Superior temporal gyrus (tissue), 1 donor: ENCODE data around the gene ITGA3.

Source experiments
- DNase-seq: peaks from one replicate; pipeline ENCODE4 v3.0.0-alpha.2; 2016; ENCODE audit errors: extremely low spot score

Gene ITGA3

DNA sequence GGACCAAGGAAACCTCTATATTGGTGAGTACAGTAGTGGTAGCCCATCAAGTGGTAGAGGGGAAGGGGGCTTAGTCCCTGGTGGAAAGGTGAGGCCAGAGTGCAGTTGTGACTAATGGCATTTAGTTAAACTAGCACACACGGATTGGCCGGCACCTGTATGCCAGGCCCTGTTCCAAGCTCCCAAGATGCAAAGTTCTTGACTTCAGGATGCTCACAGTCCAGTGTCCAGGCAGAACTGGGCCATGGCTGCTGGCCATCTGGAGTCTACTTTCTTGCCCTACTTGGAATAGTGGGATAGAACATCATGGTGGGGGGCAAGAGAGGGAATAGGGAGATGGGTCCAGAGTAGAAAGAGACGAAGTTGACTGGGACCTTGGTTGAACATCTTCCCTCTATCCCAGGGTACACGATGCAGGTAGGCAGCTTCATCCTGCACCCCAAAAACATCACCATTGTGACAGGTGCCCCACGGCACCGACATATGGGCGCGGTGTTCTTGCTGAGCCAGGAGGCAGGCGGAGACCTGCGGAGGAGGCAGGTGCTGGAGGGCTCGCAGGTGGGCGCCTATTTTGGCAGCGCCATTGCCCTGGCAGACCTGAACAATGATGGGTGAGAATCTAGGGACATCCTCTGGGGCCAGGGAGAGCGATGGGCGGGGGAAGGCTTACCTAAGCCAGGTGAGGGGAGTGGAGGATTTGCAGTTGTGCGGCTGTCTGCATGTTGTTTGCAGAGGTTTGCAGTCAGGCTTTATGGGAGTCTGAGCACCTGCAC lies 15.2 kb downstream of the ITGA3 start:
- no peak for DNase-seq

DNA sequence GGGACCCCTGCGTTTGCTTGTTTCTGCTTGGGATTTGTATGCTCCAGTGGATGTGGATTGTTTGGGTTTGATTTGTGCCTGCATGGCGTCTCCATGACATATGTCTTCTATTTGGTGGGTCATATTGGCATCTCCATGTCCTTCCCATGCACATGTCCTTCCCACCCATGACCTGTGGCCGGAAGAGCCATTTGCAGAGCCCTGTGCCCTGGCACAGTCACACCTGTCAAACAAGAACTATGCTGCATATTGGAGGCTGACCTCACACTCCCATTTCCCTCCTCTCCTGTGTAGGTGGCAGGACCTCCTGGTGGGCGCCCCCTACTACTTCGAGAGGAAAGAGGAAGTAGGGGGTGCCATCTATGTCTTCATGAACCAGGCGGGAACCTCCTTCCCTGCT lies 15.8 kb downstream of the ITGA3 start:
- DNase-seq, result no peak

DNA sequence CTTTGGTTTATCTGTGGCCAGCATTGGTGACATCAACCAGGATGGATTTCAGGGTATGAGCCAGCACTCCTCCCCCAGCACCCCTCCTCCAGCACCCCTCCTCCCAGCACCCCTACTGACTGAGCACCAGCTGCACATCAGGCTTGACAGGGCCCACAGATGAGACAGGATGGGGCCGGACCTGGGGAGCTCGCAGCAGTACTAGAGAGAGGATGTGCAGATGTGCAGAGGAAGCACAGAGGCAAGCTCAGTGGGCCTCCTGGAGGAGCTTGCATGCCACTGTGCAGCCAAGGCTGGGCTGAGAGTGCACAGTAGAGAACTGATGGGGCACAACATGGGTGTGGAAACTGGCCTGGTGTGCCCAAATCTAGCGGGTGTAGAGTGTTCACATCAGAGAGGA lies 16.2 kb downstream of the ITGA3 start:
- DNase-seq, result no peak

DNA sequence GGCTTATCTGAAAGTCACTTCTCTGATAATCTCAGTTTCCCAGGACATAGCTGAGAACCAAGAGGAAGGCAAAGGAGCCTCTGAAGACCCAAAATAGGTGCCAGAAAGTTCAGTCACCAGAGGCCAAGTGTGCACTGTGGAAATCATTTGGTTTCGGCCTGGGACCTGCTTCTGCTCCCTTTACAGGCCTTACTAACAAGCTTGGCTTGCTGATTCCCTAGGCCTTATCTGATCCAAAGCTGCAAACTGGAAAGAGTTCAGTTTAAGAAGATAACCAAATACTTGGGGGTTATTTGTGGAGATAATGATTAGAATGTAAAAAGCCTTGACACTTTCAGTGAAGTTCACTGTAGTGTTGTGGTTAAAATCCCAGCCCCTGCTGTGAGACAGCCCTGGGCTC lies 17.0 kb downstream of the ITGA3 start:
- no peak for DNase-seq

DNA sequence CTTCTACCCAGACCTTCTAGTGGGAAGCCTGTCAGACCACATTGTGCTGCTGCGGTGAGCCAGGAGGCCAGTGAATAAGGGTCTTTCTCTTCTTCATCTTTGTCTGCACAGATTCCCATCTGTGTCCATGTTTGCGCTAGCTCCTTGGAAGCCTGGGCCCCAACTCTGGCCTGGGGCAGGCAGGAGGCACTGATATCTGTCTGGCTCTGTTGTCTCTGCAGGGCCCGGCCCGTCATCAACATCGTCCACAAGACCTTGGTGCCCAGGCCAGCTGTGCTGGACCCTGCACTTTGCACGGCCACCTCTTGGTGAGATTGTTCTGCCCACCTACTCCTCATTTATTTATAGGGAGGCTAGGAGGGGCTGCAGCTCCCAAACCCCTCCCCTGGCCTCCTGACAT lies 18.3 kb downstream of the ITGA3 start:
- no peak for DNase-seq

DNA sequence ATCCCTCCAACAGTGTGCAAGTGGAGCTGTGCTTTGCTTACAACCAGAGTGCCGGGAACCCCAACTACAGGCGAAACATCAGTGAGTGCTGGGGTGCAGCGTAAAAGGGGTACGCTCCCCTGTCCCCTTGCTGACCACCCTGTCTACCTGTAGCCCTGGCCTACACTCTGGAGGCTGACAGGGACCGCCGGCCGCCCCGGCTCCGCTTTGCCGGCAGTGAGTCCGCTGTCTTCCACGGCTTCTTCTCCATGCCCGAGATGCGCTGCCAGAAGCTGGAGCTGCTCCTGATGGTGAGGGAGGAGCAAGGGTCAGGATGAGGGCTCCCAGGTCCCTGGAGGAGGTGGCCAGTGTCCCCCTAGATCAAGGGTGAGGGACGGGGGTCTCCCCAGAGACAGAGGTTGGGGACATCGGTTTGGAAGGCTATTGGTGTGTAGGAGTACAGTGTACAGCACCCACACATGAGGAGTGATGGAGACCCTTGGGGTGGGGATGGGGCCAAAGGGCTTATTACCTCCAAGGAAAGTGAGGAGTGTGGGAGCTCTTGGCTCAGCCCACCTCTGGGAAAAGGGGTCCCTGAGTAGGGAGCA lies 19.6 kb downstream of the ITGA3 start:
- no peak for DNase-seq

DNA sequence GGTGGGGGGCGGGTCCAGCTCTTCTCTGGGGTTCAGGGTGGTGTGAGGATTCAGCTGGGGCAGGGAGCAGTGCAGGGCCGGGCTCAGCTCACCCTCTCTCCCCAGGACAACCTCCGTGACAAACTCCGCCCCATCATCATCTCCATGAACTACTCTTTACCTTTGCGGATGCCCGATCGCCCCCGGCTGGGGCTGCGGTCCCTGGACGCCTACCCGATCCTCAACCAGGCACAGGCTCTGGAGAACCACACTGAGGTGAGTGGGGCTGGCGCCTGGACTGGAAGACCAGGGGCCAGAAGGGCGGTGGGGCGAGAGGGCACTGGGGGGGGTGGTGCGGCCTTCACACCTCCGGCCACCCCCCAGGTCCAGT lies 20.3 kb downstream of the ITGA3 start:
- DNase-seq, result no peak

DNA sequence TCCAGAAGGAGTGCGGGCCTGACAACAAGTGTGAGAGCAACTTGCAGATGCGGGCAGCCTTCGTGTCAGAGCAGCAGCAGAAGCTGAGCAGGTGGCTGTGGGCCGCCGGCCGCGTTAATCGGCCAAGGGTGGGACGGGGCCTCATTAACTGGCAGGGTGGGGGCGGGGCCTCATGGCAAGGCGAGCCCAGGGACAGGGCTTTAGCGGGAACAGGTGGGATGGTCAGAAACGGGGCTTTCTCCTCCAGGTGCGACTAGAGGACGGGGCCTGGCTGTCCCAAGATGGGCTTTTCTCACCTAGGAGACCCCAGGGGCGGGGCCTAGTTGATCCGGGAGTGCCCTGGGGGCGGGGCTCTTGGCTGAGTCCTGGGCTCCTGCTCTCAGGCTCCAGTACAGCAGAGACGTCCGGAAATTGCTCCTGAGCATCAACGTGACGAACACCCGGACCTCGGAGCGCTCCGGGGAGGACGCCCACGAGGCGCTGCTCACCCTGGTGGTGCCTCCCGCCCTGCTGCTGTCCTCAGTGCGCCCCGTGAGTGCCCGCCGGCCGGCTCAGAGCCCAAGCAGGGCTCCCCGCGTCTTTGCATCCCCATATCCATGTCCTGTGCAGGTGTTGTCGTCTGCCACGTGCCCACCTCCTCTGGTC lies 20.8 kb downstream of the ITGA3 start:
- no peak for DNase-seq

DNA sequence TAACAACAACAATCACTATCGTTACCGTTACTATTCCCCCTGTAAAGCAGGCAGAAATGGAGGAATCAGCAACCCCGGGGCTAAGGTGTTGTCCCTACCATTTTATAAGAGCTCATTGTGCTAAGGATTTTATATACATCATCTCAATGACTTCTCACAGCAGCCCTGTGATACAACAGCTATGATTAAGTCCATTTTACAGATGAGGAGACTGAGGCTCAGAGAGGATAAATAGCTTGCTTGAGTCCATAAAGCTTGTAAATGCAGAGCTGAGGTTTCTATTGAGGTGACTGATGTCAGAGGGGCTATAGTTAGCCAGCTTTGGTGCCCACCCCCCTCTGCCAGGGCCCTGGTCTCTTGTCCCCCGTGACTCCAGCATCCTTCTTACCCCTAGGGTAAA lies 22.5 kb downstream of the ITGA3 start:
- no peak for DNase-seq

DNA sequence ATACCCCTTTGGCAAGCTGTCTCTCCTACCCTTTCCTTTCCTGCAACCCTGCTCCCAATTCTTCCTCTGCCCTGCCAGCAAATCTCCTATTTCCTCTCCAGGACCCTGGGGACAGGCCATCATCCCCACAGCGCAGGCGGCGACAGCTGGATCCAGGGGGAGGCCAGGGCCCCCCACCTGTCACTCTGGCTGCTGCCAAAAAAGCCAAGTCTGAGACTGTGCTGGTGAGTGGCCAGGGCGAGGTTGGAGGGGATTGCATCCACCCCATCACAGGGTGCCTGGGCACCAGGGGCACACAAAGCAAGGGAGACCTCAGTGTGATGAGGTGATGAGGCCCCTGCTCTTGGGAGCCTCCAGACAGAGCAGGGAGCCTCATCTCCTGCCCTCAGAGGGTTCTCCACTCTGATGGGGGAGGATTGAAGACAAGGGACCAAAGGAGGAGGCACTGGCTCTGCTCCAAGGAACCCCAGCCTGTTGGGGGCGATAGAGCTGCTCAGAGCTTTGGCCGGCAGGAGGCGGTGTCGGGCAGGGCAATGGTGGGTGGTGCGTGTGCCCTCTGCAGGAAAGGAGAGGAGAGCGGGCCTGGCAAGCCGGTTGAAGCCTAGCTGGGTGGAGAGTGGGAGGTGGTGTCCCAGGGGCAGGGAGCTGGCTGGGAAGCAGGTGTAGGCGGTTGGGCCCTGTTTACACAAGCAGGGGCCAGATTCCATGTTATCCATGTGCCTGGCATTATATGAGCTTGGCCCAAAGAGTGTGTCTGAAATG lies 23.6 kb downstream of the ITGA3 start:
- DNase-seq, result no peak

DNA sequence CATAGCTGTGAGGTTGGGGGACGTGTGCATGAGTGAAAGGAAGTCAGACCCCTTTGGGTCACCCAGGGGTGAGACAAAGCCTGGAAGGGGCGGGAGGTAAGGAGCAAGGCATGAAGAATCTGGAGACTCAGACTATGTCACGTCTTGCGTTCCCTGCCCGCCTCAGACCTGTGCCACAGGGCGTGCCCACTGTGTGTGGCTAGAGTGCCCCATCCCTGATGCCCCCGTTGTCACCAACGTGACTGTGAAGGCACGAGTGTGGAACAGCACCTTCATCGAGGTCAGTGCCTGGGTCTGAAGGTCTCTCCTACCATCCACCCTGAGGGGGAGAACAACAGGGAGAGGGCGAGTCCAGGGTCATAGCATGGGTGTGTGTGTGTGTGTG lies 24.2 kb downstream of the ITGA3 start:
- no peak for DNase-seq

DNA sequence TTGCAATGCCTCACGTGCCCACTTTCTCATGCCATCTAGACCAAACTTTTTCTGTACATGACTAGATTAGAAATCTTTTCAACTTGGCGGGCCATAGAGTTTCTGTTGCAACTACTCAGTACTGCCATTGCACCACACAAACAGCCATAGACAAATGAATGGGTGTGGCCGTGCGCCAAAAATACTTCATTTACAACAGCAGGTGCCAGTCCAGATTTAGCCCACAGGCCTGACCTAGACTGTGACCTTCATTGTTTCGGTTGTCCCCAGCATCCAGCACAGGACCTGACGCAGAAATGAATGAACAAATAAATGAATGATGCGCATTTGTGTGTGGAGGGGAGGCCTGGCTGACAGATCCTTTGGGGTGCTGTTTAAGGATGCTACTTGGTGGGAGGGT lies 24.9 kb downstream of the ITGA3 start:
- no peak for DNase-seq

DNA sequence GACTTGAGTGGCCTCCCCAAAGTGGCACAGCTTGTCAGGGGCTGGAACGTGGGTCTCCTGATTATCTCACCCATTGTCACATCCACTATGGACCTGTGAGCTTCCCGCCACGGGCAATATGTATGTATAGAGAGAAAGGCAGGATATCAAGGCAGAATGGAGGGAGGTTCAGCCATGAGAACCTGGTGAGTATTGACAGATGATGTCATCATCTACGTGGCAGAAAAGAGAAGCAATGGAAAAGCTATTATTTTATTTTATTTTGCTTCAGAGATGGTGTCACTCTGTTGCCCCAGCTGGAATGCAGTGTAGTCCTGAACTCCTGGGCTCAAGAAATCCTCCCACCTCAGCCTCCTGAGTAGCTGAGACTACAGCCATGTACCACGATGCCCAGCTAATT lies 25.8 kb downstream of the ITGA3 start:
- DNase-seq, result no peak

DNA sequence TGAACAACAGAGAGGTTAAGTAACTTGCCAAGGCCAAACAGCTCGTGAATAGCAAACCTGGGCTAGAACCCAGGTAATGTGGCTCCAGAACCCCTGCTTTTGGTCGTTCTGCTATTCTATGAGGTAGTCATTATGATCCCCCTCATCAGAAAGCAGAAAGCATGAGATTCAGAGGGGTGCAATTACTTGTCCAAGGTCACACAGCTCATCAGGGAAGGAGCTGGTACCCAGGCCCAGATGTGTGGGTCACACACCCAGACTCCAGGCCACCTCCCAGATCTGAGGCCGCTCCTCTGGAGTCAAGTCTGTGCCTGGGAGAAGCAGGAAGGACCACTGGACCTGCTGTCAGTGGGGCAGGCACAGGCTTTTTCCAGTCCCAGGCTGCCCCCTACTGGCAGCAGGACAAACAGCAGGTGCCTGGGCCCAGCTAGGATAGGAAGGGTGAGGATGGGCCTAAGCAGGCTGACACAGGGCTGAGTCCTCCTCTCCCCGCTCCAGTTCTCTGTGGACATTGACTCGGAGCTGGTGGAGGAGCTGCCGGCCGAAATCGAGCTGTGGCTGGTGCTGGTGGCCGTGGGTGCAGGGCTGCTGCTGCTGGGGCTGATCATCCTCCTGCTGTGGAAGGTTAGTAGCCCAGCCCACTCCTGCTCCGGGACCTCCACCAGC lies 31.5 kb downstream of the ITGA3 start:
- DNase-seq, result peak; percentile 50

DNA sequence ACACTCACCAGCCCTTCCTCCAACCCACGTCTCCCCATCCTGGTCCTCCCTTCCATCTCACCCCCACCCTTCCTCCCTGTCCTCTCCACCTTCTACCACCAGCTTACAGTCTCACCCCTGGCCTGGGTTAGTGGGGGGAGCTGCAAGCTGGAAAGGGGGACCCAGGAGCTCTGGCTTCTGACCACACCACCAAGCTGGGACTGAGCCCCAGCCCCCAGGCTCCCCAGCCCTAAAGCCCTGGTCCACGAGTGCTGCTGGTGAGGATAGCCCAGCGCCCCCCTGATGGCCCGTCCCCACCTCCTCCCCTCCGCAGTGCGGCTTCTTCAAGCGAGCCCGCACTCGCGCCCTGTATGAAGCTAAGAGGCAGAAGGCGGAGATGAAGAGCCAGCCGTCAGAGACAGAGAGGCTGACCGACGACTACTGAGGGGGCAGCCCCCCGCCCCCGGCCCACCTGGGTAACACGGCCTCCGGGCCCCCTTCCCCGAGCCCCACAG lies 32.0 kb downstream of the ITGA3 start:
- no peak for DNase-seq

DNA sequence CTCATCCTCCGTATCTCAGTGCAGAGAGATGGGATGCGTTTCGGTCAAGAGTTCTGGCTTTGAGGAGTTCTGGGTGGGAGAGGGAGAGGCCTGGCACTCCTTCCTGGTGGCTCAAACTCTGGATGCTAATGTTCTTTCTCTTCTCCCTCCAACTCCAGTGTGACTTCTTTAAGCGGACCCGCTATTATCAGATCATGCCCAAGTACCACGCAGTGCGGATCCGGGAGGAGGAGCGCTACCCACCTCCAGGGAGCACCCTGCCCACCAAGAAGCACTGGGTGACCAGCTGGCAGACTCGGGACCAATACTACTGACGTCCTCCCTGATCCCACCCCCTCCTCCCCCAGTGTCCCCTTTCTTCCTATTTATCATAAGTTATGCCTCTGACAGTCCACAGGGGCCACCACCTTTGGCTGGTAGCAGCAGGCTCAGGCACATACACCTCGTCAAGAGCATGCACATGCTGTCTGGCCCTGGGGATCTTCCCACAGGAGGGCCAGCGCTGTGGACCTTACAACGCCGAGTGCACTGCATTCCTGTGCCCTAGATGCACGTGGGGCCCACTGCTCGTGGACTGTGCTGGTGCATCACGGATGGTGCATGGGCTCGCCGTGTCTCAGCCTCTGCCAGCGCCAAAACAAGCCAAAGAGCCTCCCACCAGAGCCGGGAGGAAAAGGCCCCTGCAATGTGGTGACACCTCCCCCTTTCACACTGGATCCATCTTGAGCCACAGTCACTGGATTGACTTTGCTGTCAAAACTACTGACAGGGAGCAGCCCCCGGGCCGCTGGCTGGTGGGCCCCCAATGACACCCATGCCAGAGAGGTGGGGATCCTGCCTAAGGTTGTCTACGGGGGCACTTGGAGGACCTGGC lies 33.3 kb downstream of the ITGA3 start:
- no peak for DNase-seq

DNA sequence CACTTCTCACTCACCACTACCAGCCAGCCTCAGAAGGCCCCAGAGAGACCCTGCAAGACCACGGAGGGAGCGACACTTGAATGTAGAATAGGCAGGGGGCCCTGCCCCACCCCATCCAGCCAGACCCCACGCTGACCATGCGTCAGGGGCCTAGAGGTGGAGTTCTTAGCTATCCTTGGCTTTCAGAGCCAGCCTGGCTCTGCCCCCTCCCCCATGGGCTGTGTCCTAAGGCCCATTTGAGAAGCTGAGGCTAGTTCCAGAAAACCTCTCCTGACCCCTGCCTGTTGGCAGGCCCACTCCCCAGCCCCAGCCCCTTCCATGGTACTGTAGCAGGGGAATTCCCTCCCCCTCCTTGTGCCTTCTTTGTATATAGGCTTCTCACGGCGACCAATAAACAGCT lies 34.2 kb downstream of the ITGA3 start:
- no peak for DNase-seq

DNA sequence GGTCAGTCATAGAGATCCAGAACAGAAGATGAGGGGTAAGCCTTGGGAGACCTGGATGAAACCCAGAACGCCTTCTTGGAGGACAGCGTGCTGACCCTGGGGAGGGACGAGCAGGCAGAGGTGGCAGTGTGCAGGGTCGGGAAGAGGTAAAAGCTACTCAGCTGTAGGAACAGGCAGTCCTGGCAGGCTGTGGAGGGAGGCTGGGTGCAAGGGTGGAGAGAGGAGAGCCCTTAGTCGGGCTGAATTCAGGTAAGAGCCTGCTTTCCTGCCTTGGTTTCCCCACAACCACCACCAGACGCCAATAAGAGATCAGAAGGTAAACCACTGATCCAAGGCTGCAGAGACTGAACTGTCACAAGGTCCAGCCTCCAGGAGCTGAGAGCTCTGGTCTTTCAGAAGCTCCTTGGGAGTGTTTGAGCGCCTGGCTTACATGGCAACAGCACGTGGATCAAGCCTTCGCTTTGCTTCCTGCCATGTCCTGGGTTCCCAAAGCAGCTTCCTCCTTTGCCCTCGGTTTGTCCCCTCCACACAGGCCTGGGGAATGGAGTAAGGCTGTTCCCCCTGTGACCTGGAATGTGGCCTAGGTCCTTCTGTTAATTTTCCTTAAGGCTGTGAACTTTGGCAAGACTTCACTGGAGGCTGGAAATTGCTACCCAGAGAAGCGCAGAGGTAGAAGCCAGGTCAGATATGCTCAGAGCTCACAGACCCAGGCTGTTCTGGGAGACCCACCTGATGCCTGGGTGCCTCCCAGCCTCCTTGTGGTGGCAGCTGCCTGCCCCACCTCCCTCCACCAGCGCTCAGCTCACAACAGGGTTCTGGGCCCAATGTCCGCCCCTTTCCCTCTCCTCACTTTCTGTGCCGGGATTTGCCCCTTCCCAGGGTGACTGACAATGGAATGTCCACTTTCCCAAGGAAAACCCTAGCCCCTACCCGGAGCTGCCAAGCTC lies 35.3 kb downstream of the ITGA3 start:
- DNase-seq, result no peak

DNA sequence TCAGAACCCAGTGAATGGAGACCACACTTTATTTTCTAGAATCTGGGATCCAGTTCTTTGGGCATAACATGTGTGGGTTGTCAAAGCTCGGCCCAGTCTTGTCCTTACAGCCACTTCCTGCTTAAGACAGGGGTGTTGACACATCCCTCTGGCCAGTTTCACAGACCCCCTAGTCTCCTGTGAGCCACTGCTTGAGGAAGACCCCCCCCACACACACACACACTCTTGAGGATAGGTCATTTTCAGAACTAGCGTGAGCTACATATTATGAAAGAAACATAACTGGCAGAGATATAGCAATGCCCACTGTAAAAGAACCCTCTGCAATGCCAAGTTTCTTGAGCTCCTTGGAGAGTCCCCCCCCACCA lies 36.0 kb downstream of the ITGA3 start:
- DNase-seq, result no peak

DNA sequence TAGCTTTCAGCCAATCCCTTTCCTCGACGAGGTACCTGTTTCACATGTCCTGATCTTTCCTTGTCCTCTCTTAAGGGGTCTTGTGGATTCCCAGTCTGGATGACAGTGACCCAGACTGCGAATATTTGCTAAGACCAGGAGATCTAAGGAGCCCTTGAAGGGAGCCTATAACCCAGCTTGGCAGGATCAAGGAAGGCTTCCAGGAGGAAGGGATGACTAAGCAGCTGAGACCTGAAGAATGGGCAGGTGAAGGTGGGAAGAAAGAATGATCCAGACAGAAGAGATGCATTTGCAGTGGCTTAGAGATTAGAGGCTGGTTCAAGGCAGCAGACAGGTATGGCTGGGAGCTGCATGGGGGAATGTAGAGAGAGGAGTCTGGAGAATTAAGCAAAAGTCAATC lies 37.3 kb downstream of the ITGA3 start:
- no peak for DNase-seq
